Lower leg skin (tissue), 3 donors: Measurements from ENCODE around the gene VAV2.

Experiments used
- POLR2A ChIP-seq, 2 donors: fragments of 450-650 bp; IDR thresholded peaks; one replicate each; pipeline ENCODE4 v1.6.1; 2016 to 2017; ENCODE audit warnings: antibody characterized with exemption in 2 of 2, mild to moderate bottlenecking in 1 of 2, moderate library complexity in 1 of 2
- TF ChIP-seq, protein P1 (sequence below), 3 donors: fragments of 450-650 bp; IDR thresholded peaks; one replicate each; pipeline ENCODE4 v1.5.1; 2016; ENCODE audit warnings: antibody characterized with exemption in 3 of 3, mild to moderate bottlenecking in 3 of 3, moderate library complexity in 2 of 3

DNA sequence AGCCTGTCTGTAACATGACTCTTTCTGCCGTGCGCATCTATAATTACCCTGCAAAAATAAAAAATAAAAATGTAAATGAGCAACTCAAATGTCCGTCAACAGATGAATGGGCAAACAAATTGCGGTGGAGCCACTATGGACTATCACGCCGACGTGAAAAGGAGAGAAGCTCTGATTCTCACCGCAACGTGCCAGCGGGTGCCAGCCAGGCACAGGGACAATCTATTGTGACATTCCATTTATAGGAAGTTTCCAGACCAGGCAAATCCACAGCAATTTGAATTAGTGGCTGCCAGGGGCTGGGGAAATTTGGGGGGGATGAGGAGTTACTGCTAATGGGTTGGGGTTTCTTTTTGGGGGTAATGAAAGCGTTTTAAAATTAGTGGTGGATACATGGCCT, 96.8 kb downstream of the VAV2 start:
- TF ChIP-seq POLR2A (IDR thresholded peaks at IDR 0.05) = no peak
- TF ChIP-seq, protein P1, sequence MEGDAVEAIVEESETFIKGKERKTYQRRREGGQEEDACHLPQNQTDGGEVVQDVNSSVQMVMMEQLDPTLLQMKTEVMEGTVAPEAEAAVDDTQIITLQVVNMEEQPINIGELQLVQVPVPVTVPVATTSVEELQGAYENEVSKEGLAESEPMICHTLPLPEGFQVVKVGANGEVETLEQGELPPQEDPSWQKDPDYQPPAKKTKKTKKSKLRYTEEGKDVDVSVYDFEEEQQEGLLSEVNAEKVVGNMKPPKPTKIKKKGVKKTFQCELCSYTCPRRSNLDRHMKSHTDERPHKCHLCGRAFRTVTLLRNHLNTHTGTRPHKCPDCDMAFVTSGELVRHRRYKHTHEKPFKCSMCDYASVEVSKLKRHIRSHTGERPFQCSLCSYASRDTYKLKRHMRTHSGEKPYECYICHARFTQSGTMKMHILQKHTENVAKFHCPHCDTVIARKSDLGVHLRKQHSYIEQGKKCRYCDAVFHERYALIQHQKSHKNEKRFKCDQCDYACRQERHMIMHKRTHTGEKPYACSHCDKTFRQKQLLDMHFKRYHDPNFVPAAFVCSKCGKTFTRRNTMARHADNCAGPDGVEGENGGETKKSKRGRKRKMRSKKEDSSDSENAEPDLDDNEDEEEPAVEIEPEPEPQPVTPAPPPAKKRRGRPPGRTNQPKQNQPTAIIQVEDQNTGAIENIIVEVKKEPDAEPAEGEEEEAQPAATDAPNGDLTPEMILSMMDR (IDR thresholded peaks at IDR 0.05) = no peak
